A673 (cell line): ENCODE measurements around the gene OR2A5. TPM values are rescaled to one million over a fixed set of nuclear protein-coding genes. Genes with fewer than 3 reads are reported as not detected.

Source experiments
- Bru-seq: library from RNA; stranded (reverse); fragments of 400-500 nt; gene quantifications from one replicate; lab custom pipeline; 2021; lab: Mats Ljungman, UMichigan
- BruChase-seq, 2 experiments: library from RNA; stranded (reverse); fragments of 400-500 nt; gene quantifications; one replicate each; lab custom pipeline; 2021; lab: Mats Ljungman, UMichigan
- BruUV-seq: library from RNA; stranded (reverse); fragments of 400-500 nt; replicated peaks from 2 replicates; lab custom pipeline; 2021; lab: Mats Ljungman, UMichigan
- CTCF ChIA-PET: fragments of 300-600 bp; sonication (Branson Sonifier 250); formaldehyde crosslinking; loops from one replicate; lab custom pipeline; 2022; ENCODE audit warnings: antibody characterized with exemption; lab: Charles Lee
- POLR2A ChIA-PET: fragments of 300-600 bp; sonication (Branson Sonifier 250); formaldehyde crosslinking; loops from one replicate; lab custom pipeline; 2022; ENCODE audit warnings: antibody characterized with exemption; ENCODE audit not compliant: low non-redundant PET; lab: Charles Lee
- DNase-seq: peaks from one replicate; pipeline ENCODE4 v3.0.0-alpha.2; 2015; ENCODE audit warnings: low spot score
- H3K27ac ChIP-seq: fragments of 200-600 bp; sonication (generic); 2 replicates; pipeline ENCODE4 v1.5.1; 2016; ENCODE audit warnings: mixed run types, low read depth, mild to moderate bottlenecking, mixed read lengths, antibody characterized with exemption, low read length; ENCODE audit not compliant: poor library complexity, severe bottlenecking
- H3K27me3 ChIP-seq: fragments of 200-600 bp; sonication (generic); replicated peaks from 2 replicates; pipeline ENCODE4 v1.6.1; 2017; ENCODE audit warnings: mixed run types, low read depth, mild to moderate bottlenecking, mixed read lengths, antibody characterized with exemption, low read length; ENCODE audit not compliant: insufficient read depth, poor library complexity
- H3K36me3 ChIP-seq: fragments of 200-600 bp; sonication (generic); 2 replicates; pipeline ENCODE4 v1.6.1; 2016; ENCODE audit warnings: mixed run types, mild to moderate bottlenecking, mixed read lengths, antibody characterized with exemption, low read length; ENCODE audit not compliant: insufficient read depth, poor library complexity, severe bottlenecking
- H3K4me1 ChIP-seq: fragments of 200-600 bp; sonication (generic); 2 replicates; pipeline ENCODE4 v1.6.1; 2017; ENCODE audit warnings: mixed run types, mild to moderate bottlenecking, mixed read lengths, antibody characterized with exemption, low read length; ENCODE audit not compliant: insufficient read depth, poor library complexity, severe bottlenecking
- H3K4me3 ChIP-seq: fragments of 200-600 bp; sonication (generic); 2 replicates; pipeline ENCODE4 v1.5.1; 2016; ENCODE audit warnings: low read depth, mixed run types, mild to moderate bottlenecking, mixed read lengths, low read length; ENCODE audit not compliant: poor library complexity, severe bottlenecking
- H3K9me3 ChIP-seq: fragments of 200-600 bp; sonication (generic); 2 replicates; pipeline ENCODE4 v1.6.1; 2016; ENCODE audit warnings: mixed run types, low read depth, mild to moderate bottlenecking, mixed read lengths, antibody characterized with exemption, low read length; ENCODE audit not compliant: poor library complexity, severe bottlenecking
- CTCF ChIP-seq: fragments of 300-800, 200-600 bp; sonication (generic); conservative IDR thresholded peaks from 2 replicates; pipeline ENCODE4 v1.5.1; 2017; ENCODE audit warnings: low read depth, mild to moderate bottlenecking, antibody characterized with exemption, low read length, moderate library complexity, mixed read lengths
- EZH2 ChIP-seq: fragments of 200-600 bp; sonication (generic); IDR thresholded peaks from 2 replicates; pipeline ENCODE4 v1.6.1; 2017; ENCODE audit warnings: borderline replicate concordance, low read depth, mild to moderate bottlenecking, mixed read lengths, antibody characterized with exemption, low read length; ENCODE audit not compliant: poor library complexity, severe bottlenecking
- intact Hi-C: fragments of 100-400 bp; cut with micrococcal nuclease; formaldehyde crosslinking; loops from one replicate; pipeline ENCODE4 v1.10.0; 2022; ENCODE audit not compliant: unreplicated experiment
- long read RNA-seq: library from polyadenylated mRNA; stranded (forward); transcript quantifications from one replicate; pipeline ENCODE4 v2.0.0, GENCODE V29; 2022
- total RNA-seq: library from RNA; stranded (reverse); gene quantifications from 2 replicates; pipeline ENCODE4 v1.2.3, GENCODE V29; 2021

Gene OR2A5
- total RNA-seq, result not detected in 2 replicates
- not detected for Bru-seq, nascent RNA
- not detected for BruChase-seq, experiment 1, labeled RNA remaining after a 2-hour chase
- BruChase-seq, experiment 2, labeled RNA remaining after a 6-hour chase, result not detected
- long read RNA-seq, result 0 reads

GRCh38 chr7:144048648-144049047, at the start of gene OR2A5:
TSS of gene OR2A5 (plus strand) at chr7:144048948. CDS start at chr7:144050402, 1,454 bp downstream.
- H3K9me3 ChIP-seq, result no peaks in the 10 kb centered on the region
- TF ChIP-seq EZH2 (no peak), CTCF (no peak)
- no peaks in the 10 kb centered on the region for H3K27me3 ChIP-seq
- DNase-seq, result no peak
- no TSS peak for BruUV-seq
- intact Hi-C loops, result no loop called here
- H3K4me1 ChIP-seq, result no peaks in the 10 kb centered on the region
- ChIA-PET CTCF (interaction anchor here (0.6 kb wide), 1 partner anchor 211 kb away, joined by 13 read pairs; no protein-coding TSS in a partner anchor), POLR2A (no interaction called here)
- H3K36me3 ChIP-seq, result no peaks in the 10 kb centered on the region
- no peak within 1 kb of the TSS for H3K27ac ChIP-seq
- H3K4me3 ChIP-seq, result no peak within 1 kb of the TSS

- no peak within 1 kb of the TSS for H3K27ac ChIP-seq
Measured at GRCh38 chr7:144000020-144000419, 48.7 kb upstream of the OR2A5 start, which contains the start of gene OR6B1. TSS of gene OR6B1 (plus strand) at chr7:144000320. CDS start at chr7:144003997, 3,677 bp downstream.

GRCh38 chr7:144001543-144001942, 47.2 kb upstream of the OR2A5 start:
- Histone ChIP-seq H3K9me3 (no peaks in the 10 kb centered on the region), H3K4me1 (no peaks in the 10 kb centered on the region), H3K4me3 (no peak overlapping the region), H3K27me3 (peaks cover 4% of the 10 kb centered on the region), H3K27ac (no peak overlapping the region), H3K36me3 (no peaks in the 10 kb centered on the region)
- POLR2A ChIA-PET, result no interaction called here
- TF ChIP-seq CTCF (no peak), EZH2 (no peak)
- BruUV-seq, result no TSS peak
- intact Hi-C loops, result no loop called here
- CTCF ChIA-PET, result no interaction called here
- DNase-seq, result no peak

More at GRCh38 chr7:144000020-144000419, 48.7 kb upstream of the OR2A5 start, which contains the start of gene OR6B1:
- Histone ChIP-seq H3K36me3 (no peaks in the 10 kb centered on the region), H3K4me3 (no peak within 1 kb of the TSS), H3K9me3 (no peaks in the 10 kb centered on the region), H3K27me3 (no peaks in the 10 kb centered on the region), H3K4me1 (no peaks in the 10 kb centered on the region)
- CTCF ChIA-PET, result no interaction called here
- no peak for DNase-seq
- POLR2A ChIA-PET, result no interaction called here
- no peak for TF ChIP-seq CTCF
- TF ChIP-seq EZH2, result no peak
- BruUV-seq, result no TSS peak
- intact Hi-C loops, result no loop called here
